ENCODE measurements around the gene LPIN1. TPM values are rescaled to one million over a fixed set of nuclear protein-coding genes. Genes with fewer than 3 reads are reported as not detected.

Gene LPIN1
- total and polyA plus RNA-seq, 2 of the 13 experiments (the other 11 are each of a cell fraction or from before 2014, with no cell fraction given), result 9.7 to 19.4 TPM

GRCh38 chr2:11872948-11873269 is 126.5 kb downstream of the LPIN1 start:
- ChIA-PET POLR2A (interaction anchor here (1.1 to 1.3 kb wide), 2 partner anchors 9 to 43 kb away, joined by 5 to 6 read pairs; no protein-coding TSS in a partner anchor), CTCF (ENCODE audit: low intra/inter-chr PET ratio, low total read pairs) (no interaction called here)
- DNase-seq (ENCODE audit: low spot score) (peak; percentile 54), FAIRE-seq (peak; percentile 80), ATAC-seq (peak; percentile 86)
- Histone ChIP-seq H3K9me3 (ENCODE audit: low read length) (no peaks in the 10 kb centered on the region), H4K20me1 (ENCODE audit: insufficient read depth, low read length) (no peaks in the 10 kb centered on the region), H2AFZ (ENCODE audit: low read length) (no peak overlapping the region), H3K9ac (ENCODE audit: insufficient read depth, low read depth, low read length) (no peak overlapping the region), H3K4me1 (ENCODE audit: insufficient read depth, low read length) (peaks cover 15% of the 10 kb centered on the region), H3K79me2 (ENCODE audit: insufficient read depth, low read length) (no peaks in the 10 kb centered on the region), H3K27ac (ENCODE audit: extremely low read length, insufficient read depth, low read length) (no peak overlapping the region), H3K36me3 (replicated peaks in 1 of 2; ENCODE audit: control insufficient read depth in 1 of 2, insufficient read depth in 2 of 2, low read length in 2 of 2) (no peaks in the 10 kb centered on the region), H3K27me3 (ENCODE audit: control insufficient read depth in 1 of 2, insufficient read depth in 2 of 2, low read length in 2 of 2) (peaks cover 0 to 17% of the 10 kb centered on the region in 2 experiments; a peak in 2 of 5 replicates), H3K4me2 (ENCODE audit: low read depth, low read length) (no peak overlapping the region), H3K4me3 (replicated peaks in 1 of 3; ENCODE audit: insufficient read depth in 1 of 3, low read depth in 2 of 3, low read length in 3 of 3) (no peak overlapping the region)
- WGBS (ENCODE audit: low lambda C conversion rate), result 0% methylated on average over 2 of the region's 2 CpGs
- BruUV-seq (replicated peaks), result no TSS peak
- in situ Hi-C loops (cut with HindIII; ENCODE audit: extremely low pct_ligation_motif_present, low pct_unique_long_range_greater_than_20kb), result no loop called here
- intact Hi-C loops (cut with micrococcal nuclease; ENCODE audit: unreplicated experiment), result no loop called here
- TF ChIP-seq NR2F2 (IDR thresholded peaks at IDR 0.05; ENCODE audit: borderline replicate concordance, low read depth) (peak; percentile 54; the same call in 1 of the 2 replicates), NFKBIZ (CRISPR knock-in tag; IDR thresholded peaks at IDR 0.05) (no peak), NR0B2 (CRISPR knock-in tag; IDR thresholded peaks at IDR 0.05) (no peak), ESRRA (CRISPR knock-in tag; IDR thresholded peaks at IDR 0.05; ENCODE audit: low read depth) (peak; percentile 74; the same call in 1 of the 2 replicates), CCDC6 (CRISPR knock-in tag; IDR thresholded peaks at IDR 0.05) (no peak), IRX3 (CRISPR knock-in tag; IDR thresholded peaks at IDR 0.05; ENCODE audit: borderline replicate concordance, low read depth) (no peak), ZNF768 (CRISPR knock-in tag; IDR thresholded peaks at IDR 0.05) (no peak), ZSCAN22 (CRISPR knock-in tag; IDR thresholded peaks at IDR 0.05) (no peak), NR2F1 (CRISPR knock-in tag; IDR thresholded peaks at IDR 0.05) (peak; percentile 58 to 67; a peak in 2 of 4 replicates), ZXDC (CRISPR knock-in tag; IDR thresholded peaks at IDR 0.05) (no peak), ZMYM3 (CRISPR knock-in tag; IDR thresholded peaks at IDR 0.05) (no peak), ARID5B (CRISPR knock-in tag; IDR thresholded peaks at IDR 0.05) (peak; percentile 55), STAG1 (CRISPR knock-in tag; IDR thresholded peaks at IDR 0.05) (no peak), SIX1 (CRISPR knock-in tag; IDR thresholded peaks at IDR 0.05; ENCODE audit: borderline replicate concordance) (no peak), RARA (CRISPR knock-in tag; IDR thresholded peaks at IDR 0.05) (peak; percentile 82), RFX5 (IDR thresholded peaks at IDR 0.05; ENCODE audit: low read depth, low read length) (no peak), HNF4A (CRISPR knock-in tag; IDR thresholded peaks at IDR 0.05) (peak; percentile 52; the same call in 1 of the 2 replicates)
